ENCODE measurements around the gene GRM1.
A peak's percentile ranks its signal among the peaks of the same experiment; 100 is the strongest.

The GRM1 gene

GRCh38 chr6:146277142-146277541, 248.3 kb downstream of the GRM1 start:
- no peak for TF ChIP-seq CTCF (IDR thresholded peaks at IDR 0.05; ENCODE audit: low read depth, low read length)
- H3K4me3 ChIP-seq (ENCODE audit: low read depth, low read length): no peak overlapping the region
- in situ Hi-C loops (cut with HindIII; ENCODE audit: low sequenced_read_pairs): no loop called here
- no peak for DNase-seq (ENCODE audit: low read depth, low spot score)

- no peak for TF ChIP-seq CTCF (IDR thresholded peaks at IDR 0.05; ENCODE audit: low read depth, low read length)
- in situ Hi-C loops (cut with HindIII; ENCODE audit: low sequenced_read_pairs): no loop called here
- no peak for DNase-seq (ENCODE audit: low read depth, low spot score)
- H3K4me3 ChIP-seq (ENCODE audit: low read depth, low read length): no peak overlapping the region
Measured at GRCh38 chr6:146281651-146282362, 252.9 kb downstream of the GRM1 start.

- no peak for DNase-seq (ENCODE audit: low read depth, low spot score)
- no peak overlapping the region for H3K4me3 ChIP-seq (ENCODE audit: low read depth, low read length)
- in situ Hi-C loops (cut with HindIII; ENCODE audit: low sequenced_read_pairs): no loop called here
- TF ChIP-seq CTCF (IDR thresholded peaks at IDR 0.05; ENCODE audit: low read depth, low read length): no peak
Measured at GRCh38 chr6:146282837-146283236, 254.0 kb downstream of the GRM1 start.

DNA sequence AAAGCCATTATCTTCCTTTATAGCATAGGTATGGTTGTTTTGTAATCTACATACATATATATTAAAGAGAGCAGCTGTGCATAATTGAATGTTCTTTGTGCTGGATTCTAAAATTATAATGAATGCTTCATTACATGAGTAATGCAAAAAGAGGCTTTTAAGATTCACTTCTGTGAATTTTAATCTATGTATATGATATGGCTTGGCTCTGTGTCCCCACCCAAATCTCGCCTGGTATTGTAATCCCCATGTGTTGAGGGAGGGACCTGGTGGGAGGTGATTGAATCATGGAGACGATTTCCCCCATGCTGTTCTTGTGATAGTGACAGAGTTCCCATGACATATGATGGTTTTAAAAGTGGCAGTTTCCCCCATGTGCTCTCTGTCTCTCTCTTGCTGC, 255.4 kb downstream of the GRM1 start:
- TF ChIP-seq CTCF (IDR thresholded peaks at IDR 0.05; ENCODE audit: low read depth, low read length): no peak
- no peak for DNase-seq (ENCODE audit: low read depth, low spot score)
- H3K4me3 ChIP-seq (ENCODE audit: low read depth, low read length): no peak overlapping the region
- in situ Hi-C loops (cut with HindIII; ENCODE audit: low sequenced_read_pairs): no loop called here

DNA sequence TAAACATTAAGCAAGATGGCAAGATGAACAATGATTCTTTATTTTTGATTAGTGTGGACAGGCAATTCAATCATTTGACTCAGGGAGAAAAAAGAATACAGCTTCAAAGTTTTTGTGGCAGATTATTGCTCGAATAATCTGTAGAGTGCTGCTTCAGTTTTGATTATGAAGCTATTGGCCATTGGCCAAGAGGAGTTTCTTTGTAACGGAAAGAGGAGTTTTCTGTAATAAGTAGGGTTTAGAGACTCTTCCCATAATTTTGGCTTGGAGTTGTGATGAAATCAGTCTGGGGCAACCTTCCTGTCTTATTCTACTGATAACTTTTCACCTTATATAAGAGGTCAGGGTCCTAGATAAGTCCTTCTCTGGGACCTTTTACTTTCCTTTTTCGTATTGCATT, 258.1 kb downstream of the GRM1 start:
- no peak overlapping the region for H3K4me3 ChIP-seq (ENCODE audit: low read depth, low read length)
- no peak for TF ChIP-seq CTCF (IDR thresholded peaks at IDR 0.05; ENCODE audit: low read depth, low read length)
- in situ Hi-C loops (cut with HindIII; ENCODE audit: low sequenced_read_pairs): no loop called here
- DNase-seq (ENCODE audit: low read depth, low spot score): no peak

DNA sequence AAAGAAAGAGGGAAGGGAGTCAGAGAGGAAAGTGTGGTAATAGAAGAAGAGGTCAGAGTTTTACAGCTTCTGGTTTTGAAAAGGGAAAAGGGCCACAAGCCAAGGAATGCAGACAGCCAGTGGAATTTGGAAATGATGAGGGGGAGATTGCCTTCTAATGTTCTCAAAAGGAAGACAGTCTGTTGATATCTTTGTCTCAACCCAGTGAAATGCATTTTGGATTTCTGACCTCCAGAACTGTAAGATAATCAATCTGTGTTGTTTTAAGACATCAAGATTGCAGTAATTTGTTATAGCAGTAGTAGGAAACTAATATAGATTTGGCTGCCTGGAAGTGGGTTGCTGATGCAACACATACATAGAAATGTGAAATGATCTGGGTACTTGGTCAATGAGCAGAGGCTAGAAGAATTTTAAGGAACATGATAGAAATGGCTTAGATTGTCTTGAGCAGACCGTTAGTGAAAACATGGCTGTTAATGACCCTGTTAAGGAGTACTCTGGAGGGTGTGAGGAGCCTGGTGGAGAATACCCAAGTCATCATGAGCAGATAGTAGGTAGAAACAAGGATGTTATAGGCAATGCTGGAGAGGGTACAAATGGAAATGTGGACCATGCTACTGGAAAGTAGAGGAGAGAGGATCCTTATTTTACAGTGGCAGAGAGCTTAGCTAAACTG, 259.0 kb downstream of the GRM1 start:
- in situ Hi-C loops (cut with HindIII; ENCODE audit: low sequenced_read_pairs): no loop called here
- no peak overlapping the region for H3K4me3 ChIP-seq (ENCODE audit: low read depth, low read length)
- DNase-seq (ENCODE audit: low read depth, low spot score): peak; percentile 54
- TF ChIP-seq CTCF (IDR thresholded peaks at IDR 0.05; ENCODE audit: low read depth, low read length): no peak

All from astrocyte of the spinal cord (primary cell).